T1000 (cell line): ENCODE results near the gene TSHR.
"Not testable (repeated sequence)": the region's sequence is repeated elsewhere in the genome, so short reads cannot be mapped to it uniquely, and the experiment has no call there.

Source experiments
- DNase-seq: peaks from one replicate; lab custom pipeline; 2025; ENCODE audit warnings: mixed read lengths; lab: John Stamatoyannopoulos, UW

TSHR gene

GRCh38 chr14:80955416-80955941, at the start of gene TSHR:
TSS of gene TSHR (plus strand) at chr14:80955621. CDS start at chr14:80955681, 60 bp downstream.
- DNase-seq: no peak

- DNase-seq: no peak
Measured at GRCh38 chr14:80906336-80906735, 49.1 kb upstream of the TSHR start.

GRCh38 chr14:80906946-80907345, 48.5 kb upstream of the TSHR start:
- no peak for DNase-seq

- DNase-seq: not testable (repeated sequence)
Measured at GRCh38 chr14:80912013-80912412, 43.4 kb upstream of the TSHR start.

GRCh38 chr14:80919622-80920021, 35.8 kb upstream of the TSHR start:
- DNase-seq: no peak

GRCh38 chr14:80923368-80923767, 32.1 kb upstream of the TSHR start:
- DNase-seq: no peak

GRCh38 chr14:80924365-80925103, 30.9 kb upstream of the TSHR start:
- DNase-seq: no peak

GRCh38 chr14:80926397-80927082, 28.9 kb upstream of the TSHR start:
- no peak for DNase-seq

- DNase-seq: no peak
Measured at GRCh38 chr14:80927083-80927989, 28.1 kb upstream of the TSHR start.

- no peak for DNase-seq
Measured at GRCh38 chr14:80930095-80930494, 25.3 kb upstream of the TSHR start.

- peak; percentile 15 for DNase-seq
Measured at GRCh38 chr14:80930836-80931389, 24.5 kb upstream of the TSHR start.

GRCh38 chr14:80933282-80933681, 22.1 kb upstream of the TSHR start:
- DNase-seq: no peak

- no peak for DNase-seq
Measured at GRCh38 chr14:80933686-80934085, 21.7 kb upstream of the TSHR start.

GRCh38 chr14:80940146-80940545, 15.3 kb upstream of the TSHR start:
- DNase-seq: no peak

GRCh38 chr14:80941241-80942185, 13.9 kb upstream of the TSHR start, which contains the start of gene CEP128:
TSS of gene CEP128 (minus strand) at chr14:80941738.
- peak; percentile 93 for DNase-seq

GRCh38 chr14:80942191-80942600, 13.2 kb upstream of the TSHR start:
- no peak for DNase-seq

- DNase-seq: no peak
Measured at GRCh38 chr14:80944861-80945617, 10.4 kb upstream of the TSHR start.

GRCh38 chr14:80946187-80946586, 9.2 kb upstream of the TSHR start:
- no peak for DNase-seq

GRCh38 chr14:80946797-80947196, 8.6 kb upstream of the TSHR start:
- no peak for DNase-seq

- no peak for DNase-seq
Measured at GRCh38 chr14:80948291-80948690, 7.1 kb upstream of the TSHR start.
